Measurements from ENCODE around the gene AZU1. TPM values are rescaled to one million over a fixed set of nuclear protein-coding genes. Genes with fewer than 3 reads are reported as not detected.

AZU1 gene
- total RNA-seq, 2 experiments from 2014 or later, result not detected

- ATAC-seq (no peak), DNase-seq (no peak)
- Mint-ChIP-seq H3K27ac (no peak overlapping the region), H3K4me3 (no peak overlapping the region), H3K4me1 (peaks cover 37% of the 10 kb centered on the region), H3K36me3 (ENCODE audit: low read depth) (peaks cover 66% of the 10 kb centered on the region), H3K27me3 (no peaks in the 10 kb centered on the region), H3K9me3 (ENCODE audit: low read depth) (no peaks in the 10 kb centered on the region)
- ChIA-PET CTCF (no interaction called here), POLR2A (no interaction called here)
- intact Hi-C loops (cut with DNase I, micrococcal nuclease), result no loop called here
Measured at GRCh38 chr19:804419-805165, 23.0 kb upstream of the AZU1 start.

- Mint-ChIP-seq H3K27ac (no peak overlapping the region), H3K27me3 (no peaks in the 10 kb centered on the region), H3K4me3 (no peak overlapping the region), H3K9me3 (ENCODE audit: low read depth) (no peaks in the 10 kb centered on the region), H3K4me1 (peaks cover 33% of the 10 kb centered on the region), H3K36me3 (ENCODE audit: low read depth) (peaks cover 67% of the 10 kb centered on the region)
- intact Hi-C loops (cut with DNase I, micrococcal nuclease), result no loop called here
- DNase-seq (no peak), ATAC-seq (no peak)
- POLR2A ChIA-PET, result no interaction called here
- CTCF ChIA-PET, result no interaction called here
Measured at GRCh38 chr19:805166-805551, 22.5 kb upstream of the AZU1 start.

GRCh38 chr19:805600-806550 is 21.8 kb upstream of the AZU1 start:
- H3K36me3 Mint-ChIP-seq (ENCODE audit: low read depth), result peaks cover 64% of the 10 kb centered on the region
- CTCF ChIA-PET, result no interaction called here
- H3K27me3 Mint-ChIP-seq, result no peaks in the 10 kb centered on the region
- intact Hi-C loops (cut with DNase I, micrococcal nuclease), result no loop called here
- no peak overlapping the region for H3K27ac Mint-ChIP-seq
- DNase-seq (no peak), ATAC-seq (no peak)
- H3K4me3 Mint-ChIP-seq, result no peak overlapping the region
- H3K4me1 Mint-ChIP-seq, result peaks cover 27% of the 10 kb centered on the region
- H3K9me3 Mint-ChIP-seq (ENCODE audit: low read depth), result no peaks in the 10 kb centered on the region
- POLR2A ChIA-PET, result interaction anchor here (0.6 to 0.7 kb wide), 2 partner anchors 35 to 178 kb away, joined by 3 read pairs; partner anchors contain the start of gene WDR18

- intact Hi-C loops (cut with DNase I, micrococcal nuclease), result no loop called here
- H3K27me3 Mint-ChIP-seq, result no peaks in the 10 kb centered on the region
- ATAC-seq, result no peak
- peaks cover 17% of the 10 kb centered on the region for H3K4me1 Mint-ChIP-seq
- ChIA-PET POLR2A (interaction anchor here (0.6 to 0.7 kb wide), 2 partner anchors 134 to 177 kb away, joined by 3 to 4 read pairs; partner anchors contain the start of gene WDR18), CTCF (no interaction called here)
- H3K9me3 Mint-ChIP-seq (ENCODE audit: low read depth), result no peaks in the 10 kb centered on the region
- DNase-seq, result no peak
- H3K36me3 Mint-ChIP-seq (ENCODE audit: low read depth), result peaks cover 63% of the 10 kb centered on the region
- H3K4me3 Mint-ChIP-seq, result no peak overlapping the region
- H3K27ac Mint-ChIP-seq, result no peak overlapping the region
Measured at GRCh38 chr19:806815-807421, 20.7 kb upstream of the AZU1 start.

- H3K27ac Mint-ChIP-seq, result no peak overlapping the region
- intact Hi-C loops (cut with DNase I, micrococcal nuclease), result no loop called here
- H3K4me3 Mint-ChIP-seq, result no peak overlapping the region
- ATAC-seq (no peak), DNase-seq (no peak)
- CTCF ChIA-PET, result no interaction called here
- H3K4me1 Mint-ChIP-seq, result peaks cover 9% of the 10 kb centered on the region
- H3K36me3 Mint-ChIP-seq (ENCODE audit: low read depth), result peaks cover 57% of the 10 kb centered on the region
- no peaks in the 10 kb centered on the region for H3K27me3 Mint-ChIP-seq
- POLR2A ChIA-PET, result interaction anchor here (0.6 kb wide), 1 partner anchor 135 kb away, joined by 4 read pairs; no protein-coding TSS in a partner anchor
- no peaks in the 10 kb centered on the region for H3K9me3 Mint-ChIP-seq (ENCODE audit: low read depth)
Measured at GRCh38 chr19:807627-808422, 19.8 kb upstream of the AZU1 start.

GRCh38 chr19:808423-808775 is 19.2 kb upstream of the AZU1 start:
- DNase-seq (no peak), ATAC-seq (no peak)
- ChIA-PET CTCF (no interaction called here), POLR2A (no interaction called here)
- intact Hi-C loops (cut with DNase I, micrococcal nuclease), result no loop called here
- H3K9me3 Mint-ChIP-seq (ENCODE audit: low read depth), result no peaks in the 10 kb centered on the region
- H3K27ac Mint-ChIP-seq, result no peak overlapping the region
- no peaks in the 10 kb centered on the region for H3K27me3 Mint-ChIP-seq
- peaks cover 5% of the 10 kb centered on the region for H3K4me1 Mint-ChIP-seq
- H3K36me3 Mint-ChIP-seq (ENCODE audit: low read depth), result peaks cover 55% of the 10 kb centered on the region
- no peak overlapping the region for H3K4me3 Mint-ChIP-seq

GRCh38 chr19:810077-810855 is 17.4 kb upstream of the AZU1 start:
- Mint-ChIP-seq H3K9me3 (ENCODE audit: low read depth) (no peaks in the 10 kb centered on the region), H3K27ac (no peak overlapping the region), H3K4me3 (no peak overlapping the region)

GRCh38 chr19:810883-811489 is 16.7 kb upstream of the AZU1 start:
- ATAC-seq, result no peak
- Mint-ChIP-seq H3K4me3 (no peak overlapping the region), H3K36me3 (ENCODE audit: low read depth) (peaks cover 52% of the 10 kb centered on the region), H3K4me1 (no peaks in the 10 kb centered on the region), H3K27me3 (no peaks in the 10 kb centered on the region), H3K9me3 (ENCODE audit: low read depth) (no peaks in the 10 kb centered on the region), H3K27ac (no peak overlapping the region)
- no peak for DNase-seq
- POLR2A ChIA-PET, result interaction anchor here (1.1 kb wide), 1 partner anchor 10 kb away, joined by 3 read pairs; no protein-coding TSS in a partner anchor
- CTCF ChIA-PET, result no interaction called here
- intact Hi-C loops (cut with DNase I, micrococcal nuclease), result no loop called here

More at GRCh38 chr19:810077-810855, 17.4 kb upstream of the AZU1 start:
- DNase-seq (no peak), ATAC-seq (no peak)
- Mint-ChIP-seq H3K4me1 (no peaks in the 10 kb centered on the region), H3K36me3 (ENCODE audit: low read depth) (peaks cover 54% of the 10 kb centered on the region), H3K27me3 (no peaks in the 10 kb centered on the region)
- intact Hi-C loops (cut with DNase I, micrococcal nuclease), result no loop called here
- CTCF ChIA-PET, result no interaction called here
- POLR2A ChIA-PET, result interaction anchor here (0.6 to 1.1 kb wide), 3 partner anchors 9 to 12 kb away, joined by 3 to 7 read pairs (median 4); no protein-coding TSS in a partner anchor

- H3K36me3 Mint-ChIP-seq (ENCODE audit: low read depth), result peaks cover 56% of the 10 kb centered on the region
- CTCF ChIA-PET, result no interaction called here
- no peaks in the 10 kb centered on the region for H3K9me3 Mint-ChIP-seq (ENCODE audit: low read depth)
Measured at GRCh38 chr19:811506-812048, 16.1 kb upstream of the AZU1 start.

GRCh38 chr19:812049-812746 is 15.4 kb upstream of the AZU1 start:
- H3K9me3 Mint-ChIP-seq (ENCODE audit: low read depth), result no peaks in the 10 kb centered on the region
- no peaks in the 10 kb centered on the region for H3K4me1 Mint-ChIP-seq
- no peak overlapping the region for H3K4me3 Mint-ChIP-seq
- H3K36me3 Mint-ChIP-seq (ENCODE audit: low read depth), result peaks cover 50% of the 10 kb centered on the region
- DNase-seq (no peak), ATAC-seq (no peak)
- no peak overlapping the region for H3K27ac Mint-ChIP-seq
- POLR2A ChIA-PET, result no interaction called here
- intact Hi-C loops (cut with DNase I, micrococcal nuclease), result no loop called here
- CTCF ChIA-PET, result no interaction called here
- no peaks in the 10 kb centered on the region for H3K27me3 Mint-ChIP-seq

More at GRCh38 chr19:811506-812048, 16.1 kb upstream of the AZU1 start:
- ATAC-seq, result no peak
- no peaks in the 10 kb centered on the region for H3K4me1 Mint-ChIP-seq
- DNase-seq, result no peak
- H3K27ac Mint-ChIP-seq, result no peak overlapping the region
- H3K27me3 Mint-ChIP-seq, result no peaks in the 10 kb centered on the region
- POLR2A ChIA-PET, result no interaction called here
- intact Hi-C loops (cut with DNase I, micrococcal nuclease), result no loop called here
- H3K4me3 Mint-ChIP-seq, result no peak overlapping the region

Data from activated CD4-positive, alpha-beta T cell treated with anti-CD3 and anti-CD28 coated beads for 36 hours (primary cell).